Measurements from ENCODE around the gene MACF1. TPM values are rescaled to one million over a fixed set of nuclear protein-coding genes. Genes with fewer than 3 reads are reported as not detected.

The MACF1 gene
- total RNA-seq, 1 experiment from 2014 or later, result 103 TPM

DNA sequence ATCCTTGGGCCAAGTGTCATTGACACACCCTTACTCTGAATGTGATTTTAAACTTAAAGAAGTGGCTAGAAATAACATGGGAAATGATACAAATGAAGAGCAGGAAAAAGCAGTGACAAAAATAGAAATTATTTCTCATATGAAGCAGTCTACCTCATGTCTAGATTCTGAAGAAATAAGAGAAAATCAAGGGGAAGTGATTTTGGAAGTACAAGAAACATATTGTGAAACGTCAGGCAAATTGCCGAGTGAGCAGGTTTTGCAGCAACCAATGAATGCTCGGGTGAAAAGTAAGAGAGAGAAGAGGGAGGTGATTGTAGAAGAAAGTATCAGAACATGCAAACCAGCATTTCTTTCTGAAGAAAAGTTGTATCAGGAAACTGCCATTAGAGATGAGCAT is 130.7 kb downstream of the MACF1 start:
- H3K4me3 ChIP-seq (ENCODE audit: low read length), result no peak overlapping the region
- ChIA-PET CTCF (no interaction called here), POLR2A (ENCODE audit: unreplicated experiment) (no interaction called here)
- no peak overlapping the region for H3K4me2 ChIP-seq (ENCODE audit: low read length)
- H3K9ac ChIP-seq (ENCODE audit: low read length), result no peak overlapping the region
- H3K9me2 ChIP-seq (replicated peaks; ENCODE audit: low read length), result no peaks in the 10 kb centered on the region
- H3K36me3 ChIP-seq (ENCODE audit: low read depth, low read length), result peaks cover 13% of the 10 kb centered on the region; the same call in 1 of the 2 replicates
- no peaks in the 10 kb centered on the region for H3K79me2 ChIP-seq (ENCODE audit: low read length)
- DNase-seq (no peak), ATAC-seq (no peak)
- H2AFZ ChIP-seq (ENCODE audit: low read length), result no peak overlapping the region
- no peak overlapping the region for H3K27ac ChIP-seq (ENCODE audit: low read length)
- no peaks in the 10 kb centered on the region for H3K27me3 ChIP-seq (ENCODE audit: low read length)
- no peaks in the 10 kb centered on the region for H3K9me3 ChIP-seq (ENCODE audit: low read length)
- TF ChIP-seq, protein P1, sequence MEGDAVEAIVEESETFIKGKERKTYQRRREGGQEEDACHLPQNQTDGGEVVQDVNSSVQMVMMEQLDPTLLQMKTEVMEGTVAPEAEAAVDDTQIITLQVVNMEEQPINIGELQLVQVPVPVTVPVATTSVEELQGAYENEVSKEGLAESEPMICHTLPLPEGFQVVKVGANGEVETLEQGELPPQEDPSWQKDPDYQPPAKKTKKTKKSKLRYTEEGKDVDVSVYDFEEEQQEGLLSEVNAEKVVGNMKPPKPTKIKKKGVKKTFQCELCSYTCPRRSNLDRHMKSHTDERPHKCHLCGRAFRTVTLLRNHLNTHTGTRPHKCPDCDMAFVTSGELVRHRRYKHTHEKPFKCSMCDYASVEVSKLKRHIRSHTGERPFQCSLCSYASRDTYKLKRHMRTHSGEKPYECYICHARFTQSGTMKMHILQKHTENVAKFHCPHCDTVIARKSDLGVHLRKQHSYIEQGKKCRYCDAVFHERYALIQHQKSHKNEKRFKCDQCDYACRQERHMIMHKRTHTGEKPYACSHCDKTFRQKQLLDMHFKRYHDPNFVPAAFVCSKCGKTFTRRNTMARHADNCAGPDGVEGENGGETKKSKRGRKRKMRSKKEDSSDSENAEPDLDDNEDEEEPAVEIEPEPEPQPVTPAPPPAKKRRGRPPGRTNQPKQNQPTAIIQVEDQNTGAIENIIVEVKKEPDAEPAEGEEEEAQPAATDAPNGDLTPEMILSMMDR (conservative IDR thresholded peaks at IDR 0.05; ENCODE audit: low read depth, low read length), result no peak
- TF ChIP-seq EZH2 (IDR thresholded peaks at IDR 0.05; ENCODE audit: low read length, unreplicated experiment) (no peak), EZH2phosphoT487 (IDR thresholded peaks at IDR 0.05; ENCODE audit: borderline replicate concordance, low read length) (no peak)
- intact Hi-C loops (cut with micrococcal nuclease), result no loop called here
- no TSS peak for BruUV-seq (replicated peaks)
- no peaks in the 10 kb centered on the region for H3K4me1 ChIP-seq (ENCODE audit: insufficient read depth, low read length)
- no peaks in the 10 kb centered on the region for H3F3A ChIP-seq (ENCODE audit: low read length, unreplicated experiment)
- no peaks in the 10 kb centered on the region for H4K20me1 ChIP-seq (ENCODE audit: low read length)

DNA sequence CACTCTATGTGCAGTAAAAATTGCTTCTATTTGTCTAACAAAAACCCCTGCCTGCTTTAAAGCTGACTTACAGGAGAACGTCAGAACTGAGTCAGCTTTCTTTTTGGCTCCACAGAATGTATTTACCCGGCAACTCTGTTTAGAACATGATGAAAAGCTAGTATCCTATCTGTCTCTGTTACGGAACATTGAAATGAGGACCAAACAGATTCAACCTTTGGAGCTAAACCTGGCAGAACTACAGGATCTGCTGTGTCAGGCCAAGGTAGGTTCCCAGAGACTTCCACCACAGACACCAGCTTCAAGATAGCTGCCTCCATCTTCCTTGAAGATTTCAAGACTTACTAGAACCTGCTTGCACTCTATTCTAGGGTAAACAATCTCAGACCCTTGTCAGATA is 132.6 kb downstream of the MACF1 start:
- Histone ChIP-seq H3K4me1 (ENCODE audit: insufficient read depth, low read length) (no peaks in the 10 kb centered on the region), H3K36me3 (ENCODE audit: low read depth, low read length) (peaks cover 14% of the 10 kb centered on the region; the same call in 1 of the 2 replicates), H3K79me2 (ENCODE audit: low read length) (no peaks in the 10 kb centered on the region), H3K9me2 (replicated peaks; ENCODE audit: low read length) (no peaks in the 10 kb centered on the region), H3K9me3 (ENCODE audit: low read length) (no peaks in the 10 kb centered on the region), H2AFZ (ENCODE audit: low read length) (no peak overlapping the region), H3K9ac (ENCODE audit: low read length) (no peak overlapping the region), H3K4me3 (ENCODE audit: low read length) (no peak overlapping the region), H3K27me3 (ENCODE audit: low read length) (no peaks in the 10 kb centered on the region), H4K20me1 (ENCODE audit: low read length) (no peaks in the 10 kb centered on the region), H3K27ac (ENCODE audit: low read length) (no peak overlapping the region), H3F3A (ENCODE audit: low read length, unreplicated experiment) (no peaks in the 10 kb centered on the region), H3K4me2 (ENCODE audit: low read length) (no peak overlapping the region)
- no peak for ATAC-seq
- CTCF ChIA-PET, result no interaction called here
- POLR2A ChIA-PET (ENCODE audit: unreplicated experiment), result no interaction called here
- TF ChIP-seq EZH2 (IDR thresholded peaks at IDR 0.05; ENCODE audit: low read length, unreplicated experiment), result no peak
- TF ChIP-seq, protein P1 (conservative IDR thresholded peaks at IDR 0.05; ENCODE audit: low read depth, low read length), result no peak
- no peak for TF ChIP-seq EZH2phosphoT487 (IDR thresholded peaks at IDR 0.05; ENCODE audit: borderline replicate concordance, low read length)
- no peak for DNase-seq
- no TSS peak for BruUV-seq (replicated peaks)
- intact Hi-C loops (cut with micrococcal nuclease), result no loop called here

DNA sequence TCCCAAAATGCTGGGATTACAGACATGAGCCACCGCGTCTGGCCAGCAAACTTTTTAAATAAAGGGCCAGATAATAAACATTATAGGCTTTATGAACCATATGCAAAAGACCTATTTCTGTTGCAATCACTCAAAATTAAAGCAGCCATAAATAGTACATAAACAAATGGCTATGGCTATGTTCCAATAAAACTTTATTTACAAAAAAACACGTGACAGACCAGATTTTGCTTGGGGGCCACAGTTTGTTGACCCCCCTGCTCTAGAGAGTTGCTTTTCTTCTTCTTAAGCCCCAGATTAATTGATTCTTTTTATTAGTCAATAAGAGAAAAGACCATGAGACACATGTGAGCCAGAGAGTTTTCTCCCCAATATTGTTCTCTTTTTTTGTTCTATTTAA is 138.3 kb downstream of the MACF1 start:
- Histone ChIP-seq H3K4me1 (ENCODE audit: insufficient read depth, low read length) (no peaks in the 10 kb centered on the region), H4K20me1 (ENCODE audit: low read length) (no peaks in the 10 kb centered on the region), H3K4me3 (ENCODE audit: low read length) (no peak overlapping the region), H3K27me3 (ENCODE audit: low read length) (no peaks in the 10 kb centered on the region), H3K9me2 (replicated peaks; ENCODE audit: low read length) (no peaks in the 10 kb centered on the region), H3K4me2 (ENCODE audit: low read length) (no peak overlapping the region), H3F3A (ENCODE audit: low read length, unreplicated experiment) (no peaks in the 10 kb centered on the region), H3K9me3 (ENCODE audit: low read length) (no peaks in the 10 kb centered on the region), H3K9ac (ENCODE audit: low read length) (no peak overlapping the region), H3K79me2 (ENCODE audit: low read length) (no peaks in the 10 kb centered on the region), H3K36me3 (ENCODE audit: low read depth, low read length) (peaks cover 9% of the 10 kb centered on the region; the same call in 1 of the 2 replicates), H2AFZ (ENCODE audit: low read length) (no peak overlapping the region), H3K27ac (ENCODE audit: low read length) (no peak overlapping the region)
- TF ChIP-seq EZH2phosphoT487 (IDR thresholded peaks at IDR 0.05; ENCODE audit: borderline replicate concordance, low read length), result no peak
- TF ChIP-seq EZH2 (IDR thresholded peaks at IDR 0.05; ENCODE audit: low read length, unreplicated experiment), result no peak
- TF ChIP-seq, protein P1 (conservative IDR thresholded peaks at IDR 0.05; ENCODE audit: low read depth, low read length), result no peak
- ChIA-PET CTCF (no interaction called here), POLR2A (ENCODE audit: unreplicated experiment) (no interaction called here)
- no peak for DNase-seq
- no peak for ATAC-seq
- intact Hi-C loops (cut with micrococcal nuclease), result no loop called here
- no TSS peak for BruUV-seq (replicated peaks)

Data from PC-3 (cell line).